Dendritic cell treated with granulocyte-macrophage colony-stimulating factor and Interleukin-4, amounts not matched to agents 40 ng/mL and 50 ng/mL, for 4 days (primary cell): ENCODE results near the gene MPZL3.
A peak's percentile ranks its signal among the peaks of the same experiment; 100 is the strongest.

Experiments
- H3K27ac Mint-ChIP-seq: one replicate; pipeline ENCODE4 v1.8.0; 2022; ENCODE audit warnings: mild to moderate bottlenecking, mixed read lengths
- H3K27me3 Mint-ChIP-seq: one replicate; pipeline ENCODE4 v1.8.0; 2022; ENCODE audit warnings: mild to moderate bottlenecking, mixed read lengths
- H3K36me3 Mint-ChIP-seq: one replicate; pipeline ENCODE4 v1.8.0; 2022; ENCODE audit warnings: low read depth, mixed read lengths
- H3K4me1 Mint-ChIP-seq: one replicate; pipeline ENCODE4 v1.8.0; 2022; ENCODE audit warnings: low read depth, mixed read lengths
- H3K4me3 Mint-ChIP-seq: one replicate; pipeline ENCODE4 v1.8.0; 2022; ENCODE audit warnings: mild to moderate bottlenecking, moderate library complexity, mixed read lengths
- H3K9me3 Mint-ChIP-seq: one replicate; pipeline ENCODE4 v1.8.0; 2022; ENCODE audit warnings: mixed read lengths
- intact Hi-C: fragments of 100-400 bp; cut with micrococcal nuclease; formaldehyde crosslinking; loops from one replicate; pipeline ENCODE4 v1.15.0; 2022

The MPZL3 gene

GRCh38 chr11:118232659-118233058 lies 19.5 kb downstream of the MPZL3 start:
- intact Hi-C loops: no loop called here
- Mint-ChIP-seq H3K36me3 (peaks cover 23% of the 10 kb centered on the region), H3K27ac (no peak overlapping the region), H3K4me1 (peaks cover 37% of the 10 kb centered on the region), H3K27me3 (no peaks in the 10 kb centered on the region), H3K9me3 (no peaks in the 10 kb centered on the region), H3K4me3 (no peak overlapping the region)

GRCh38 chr11:118231461-118231860 lies 20.7 kb downstream of the MPZL3 start:
- intact Hi-C loops: no loop called here
- Mint-ChIP-seq H3K4me3 (no peak overlapping the region), H3K9me3 (no peaks in the 10 kb centered on the region), H3K27ac (no peak overlapping the region), H3K36me3 (peaks cover 23% of the 10 kb centered on the region), H3K4me1 (peaks cover 47% of the 10 kb centered on the region), H3K27me3 (no peaks in the 10 kb centered on the region)

- H3K4me1 Mint-ChIP-seq: peaks cover 48% of the 10 kb centered on the region
- H3K27me3 Mint-ChIP-seq: no peaks in the 10 kb centered on the region
- H3K9me3 Mint-ChIP-seq: no peaks in the 10 kb centered on the region
- H3K4me3 Mint-ChIP-seq: no peak overlapping the region
- peak overlapping the region; percentile 83 for H3K27ac Mint-ChIP-seq
- intact Hi-C loops: no loop called here
- peaks cover 18% of the 10 kb centered on the region for H3K36me3 Mint-ChIP-seq
These were observed 22.1 kb downstream of the MPZL3 start for GRCh38 chr11:118230088-118230487.

GRCh38 chr11:118229274-118229847 lies 22.8 kb downstream of the MPZL3 start:
- Mint-ChIP-seq H3K4me3 (peak overlapping the region; percentile 7), H3K9me3 (no peaks in the 10 kb centered on the region), H3K36me3 (peaks cover 17% of the 10 kb centered on the region), H3K27ac (peak overlapping the region; percentile 83), H3K4me1 (peaks cover 52% of the 10 kb centered on the region), H3K27me3 (no peaks in the 10 kb centered on the region)
- intact Hi-C loops: loop anchor here (2.0 kb wide), 1 partner anchor 15 kb away; no protein-coding TSS in a partner anchor

- H3K27ac Mint-ChIP-seq: peak overlapping the region; percentile 83
- no peaks in the 10 kb centered on the region for H3K9me3 Mint-ChIP-seq
- H3K27me3 Mint-ChIP-seq: no peaks in the 10 kb centered on the region
- peaks cover 58% of the 10 kb centered on the region for H3K4me1 Mint-ChIP-seq
- intact Hi-C loops: loop anchor here (2.0 kb wide), 1 partner anchor 13 kb away; no protein-coding TSS in a partner anchor
- H3K36me3 Mint-ChIP-seq: peaks cover 19% of the 10 kb centered on the region
- no peak overlapping the region for H3K4me3 Mint-ChIP-seq
These were observed 24.0 kb downstream of the MPZL3 start for GRCh38 chr11:118227865-118228785.

- H3K9me3 Mint-ChIP-seq: no peaks in the 10 kb centered on the region
- peak overlapping the region; percentile 83 for H3K27ac Mint-ChIP-seq
- peaks cover 71% of the 10 kb centered on the region for H3K4me1 Mint-ChIP-seq
- H3K4me3 Mint-ChIP-seq: no peak overlapping the region
- H3K36me3 Mint-ChIP-seq: peaks cover 31% of the 10 kb centered on the region
- intact Hi-C loops: no loop called here
- H3K27me3 Mint-ChIP-seq: no peaks in the 10 kb centered on the region
These were observed 25.4 kb downstream of the MPZL3 start for GRCh38 chr11:118226781-118227180.

GRCh38 chr11:118226296-118226695 lies 25.9 kb downstream of the MPZL3 start:
- no peaks in the 10 kb centered on the region for H3K27me3 Mint-ChIP-seq
- peak overlapping the region; percentile 83 for H3K27ac Mint-ChIP-seq
- H3K9me3 Mint-ChIP-seq: no peaks in the 10 kb centered on the region
- intact Hi-C loops: no loop called here
- no peak overlapping the region for H3K4me3 Mint-ChIP-seq
- peaks cover 76% of the 10 kb centered on the region for H3K4me1 Mint-ChIP-seq
- H3K36me3 Mint-ChIP-seq: peaks cover 36% of the 10 kb centered on the region

- Mint-ChIP-seq H3K36me3 (peaks cover 52% of the 10 kb centered on the region), H3K9me3 (no peaks in the 10 kb centered on the region), H3K27me3 (no peaks in the 10 kb centered on the region), H3K4me1 (peaks cover 88% of the 10 kb centered on the region), H3K4me3 (peak within 1 kb of the TSS; percentile 89), H3K27ac (peak within 1 kb of the TSS; percentile 91)
- intact Hi-C loops: no loop called here
These were observed 27.5 kb downstream of the MPZL3 start, which contains the start of gene JAML for GRCh38 chr11:118224511-118225188. TSS of gene JAML (minus strand) at chr11:118225011. CDS start at chr11:118214866, 10,145 bp downstream.

GRCh38 chr11:118223992-118224391 lies 28.2 kb downstream of the MPZL3 start:
- H3K27ac Mint-ChIP-seq: peak overlapping the region; percentile 91
- no peaks in the 10 kb centered on the region for H3K9me3 Mint-ChIP-seq
- H3K4me1 Mint-ChIP-seq: peaks cover 88% of the 10 kb centered on the region
- intact Hi-C loops: no loop called here
- H3K36me3 Mint-ChIP-seq: peaks cover 59% of the 10 kb centered on the region
- H3K27me3 Mint-ChIP-seq: no peaks in the 10 kb centered on the region
- peak overlapping the region; percentile 89 for H3K4me3 Mint-ChIP-seq

GRCh38 chr11:118223570-118223969 lies 28.6 kb downstream of the MPZL3 start:
- H3K36me3 Mint-ChIP-seq: peaks cover 63% of the 10 kb centered on the region
- H3K27me3 Mint-ChIP-seq: no peaks in the 10 kb centered on the region
- H3K4me1 Mint-ChIP-seq: peaks cover 88% of the 10 kb centered on the region
- peak overlapping the region; percentile 91 for H3K27ac Mint-ChIP-seq
- H3K9me3 Mint-ChIP-seq: no peaks in the 10 kb centered on the region
- intact Hi-C loops: no loop called here
- peak overlapping the region; percentile 89 for H3K4me3 Mint-ChIP-seq

- intact Hi-C loops: no loop called here
- peaks cover 73% of the 10 kb centered on the region for H3K36me3 Mint-ChIP-seq
- H3K9me3 Mint-ChIP-seq: no peaks in the 10 kb centered on the region
- H3K4me3 Mint-ChIP-seq: peak overlapping the region; percentile 82
- H3K27ac Mint-ChIP-seq: peak overlapping the region; percentile 91
- H3K27me3 Mint-ChIP-seq: no peaks in the 10 kb centered on the region
- peaks cover 92% of the 10 kb centered on the region for H3K4me1 Mint-ChIP-seq
These were observed 29.7 kb downstream of the MPZL3 start for GRCh38 chr11:118222437-118222836.

GRCh38 chr11:118221419-118221818 lies 30.7 kb downstream of the MPZL3 start:
- H3K36me3 Mint-ChIP-seq: peaks cover 79% of the 10 kb centered on the region
- H3K9me3 Mint-ChIP-seq: no peaks in the 10 kb centered on the region
- H3K27ac Mint-ChIP-seq: peak overlapping the region; percentile 91
- H3K4me1 Mint-ChIP-seq: peaks cover 95% of the 10 kb centered on the region
- intact Hi-C loops: no loop called here
- no peaks in the 10 kb centered on the region for H3K27me3 Mint-ChIP-seq
- H3K4me3 Mint-ChIP-seq: peak overlapping the region; percentile 68

- Mint-ChIP-seq H3K9me3 (no peaks in the 10 kb centered on the region), H3K4me3 (peak overlapping the region; percentile 68), H3K27ac (peak overlapping the region; percentile 91), H3K4me1 (peaks cover 94% of the 10 kb centered on the region), H3K36me3 (peaks cover 87% of the 10 kb centered on the region), H3K27me3 (no peaks in the 10 kb centered on the region)
- intact Hi-C loops: loop anchor here (5.0 kb wide), 1 partner anchor 33 kb away; the partner anchor contains the start of gene MPZL3
These were observed 32.4 kb downstream of the MPZL3 start for GRCh38 chr11:118219732-118220131.
